Liver (tissue), 9 donors: ENCODE data around the gene AMOTL1. TPM values are rescaled to one million over a fixed set of nuclear protein-coding genes. Genes with fewer than 3 reads are reported as not detected.

Experiments used
- DNase-seq: peaks from one replicate; pipeline ENCODE4 v3.0.0-alpha.2; 2017; ENCODE audit warnings: low spot score
- H3K27ac ChIP-seq, 2 donors: one replicate each; pipeline ENCODE4 v1.7.0; 2013; ENCODE audit warnings: inconsistent platforms in 2 of 2, low read length in 2 of 2, control low read depth in 1 of 2, low read depth in 1 of 2, mild to moderate bottlenecking in 1 of 2
- H3K27me3 ChIP-seq, 4 donors: one replicate each; pipeline versions ENCODE4 v1.6.1 to v1.7.0; 2013; ENCODE audit warnings: low read length in 3 of 4, inconsistent platforms in 1 of 4, mild to moderate bottlenecking in 1 of 4, moderate library complexity in 1 of 4; ENCODE audit not compliant: control insufficient read depth in 4 of 4, insufficient read depth in 4 of 4
- H3K36me3 ChIP-seq, 4 donors: one replicate each; pipeline versions ENCODE4 v1.6.1 to v1.7.0; 2013; ENCODE audit warnings: low read length in 3 of 4, mild to moderate bottlenecking in 3 of 4, low read depth in 1 of 4, moderate library complexity in 1 of 4; ENCODE audit not compliant: control insufficient read depth in 4 of 4, insufficient read depth in 3 of 4
- H3K4me1 ChIP-seq, 4 donors: one replicate each; pipeline versions ENCODE4 v1.6.1 to v1.7.0; 2013; ENCODE audit warnings: low read length in 3 of 4, mild to moderate bottlenecking in 3 of 4, moderate library complexity in 1 of 4; ENCODE audit not compliant: control insufficient read depth in 4 of 4, insufficient read depth in 4 of 4
- H3K4me3 ChIP-seq, 3 donors: one replicate each; pipeline versions ENCODE4 v1.6.1 to v1.7.0; 2013; ENCODE audit warnings: low read length in 3 of 3, control low read depth in 1 of 3, low read depth in 1 of 3, mild to moderate bottlenecking in 1 of 3
- H3K9ac ChIP-seq, 2 donors: one replicate each; pipeline ENCODE4 v1.7.0; 2013; ENCODE audit warnings: low read length in 2 of 2, mild to moderate bottlenecking in 2 of 2, moderate library complexity in 2 of 2, control low read depth in 1 of 2, low read depth in 1 of 2
- H3K9me3 ChIP-seq, 4 donors: one replicate each; pipeline versions ENCODE4 v1.6.1 to v1.7.0; 2013; ENCODE audit warnings: low read length in 3 of 4; ENCODE audit not compliant: control insufficient read depth in 4 of 4
- CTCF ChIP-seq: fragments of 150-350 bp; IDR thresholded peaks from 2 replicates; pipeline ENCODE4 v1.5.1; 2017; ENCODE audit warnings: improper control_type of control experiment, low read depth, low read length; ENCODE audit not compliant: missing input control
- EGR1 ChIP-seq, 2 donors: IDR thresholded peaks; 2 replicates each; pipeline ENCODE4 v1.6.1; 2016 to 2018; ENCODE audit warnings: antibody characterized with exemption in 2 of 2, low read depth in 2 of 2
- FOXA1 ChIP-seq: IDR thresholded peaks from 2 replicates; pipeline ENCODE4 v1.6.1; 2016; ENCODE audit warnings: antibody characterized with exemption
- FOXA2 ChIP-seq: IDR thresholded peaks from 2 replicates; pipeline ENCODE4 v1.6.1; 2016; ENCODE audit warnings: antibody characterized with exemption
- GABPA ChIP-seq, 2 donors: IDR thresholded peaks in 1 of 2; conservative IDR thresholded peaks in 1 of 2; 2 replicates each; pipeline ENCODE4 v1.6.1; 2016; ENCODE audit warnings: antibody characterized with exemption in 2 of 2, mild to moderate bottlenecking in 1 of 2, moderate library complexity in 1 of 2
- HNF4A ChIP-seq, 2 donors: conservative IDR thresholded peaks; 2 replicates each; pipeline ENCODE4 v1.6.1; 2016; ENCODE audit warnings: antibody characterized with exemption in 2 of 2, mild to moderate bottlenecking in 2 of 2
- HNF4G ChIP-seq: IDR thresholded peaks from 2 replicates; pipeline ENCODE4 v1.6.1; 2016; ENCODE audit warnings: antibody characterized with exemption
- MAX ChIP-seq: IDR thresholded peaks from 2 replicates; pipeline ENCODE4 v1.6.1; 2016; ENCODE audit warnings: antibody characterized with exemption
- NR2F2 ChIP-seq: IDR thresholded peaks from 2 replicates; pipeline ENCODE4 v1.6.1; 2016; ENCODE audit warnings: antibody characterized with exemption
- RAD21 ChIP-seq, 2 donors: IDR thresholded peaks; 2 replicates each; pipeline ENCODE4 v1.6.1; 2016; ENCODE audit warnings: antibody characterized with exemption in 2 of 2, mild to moderate bottlenecking in 2 of 2
- REST ChIP-seq: IDR thresholded peaks from 2 replicates; pipeline ENCODE4 v1.6.1; 2016; ENCODE audit warnings: antibody characterized with exemption, mild to moderate bottlenecking
- RXRA ChIP-seq, 2 donors: IDR thresholded peaks; 2 replicates each; pipeline ENCODE4 v1.6.1; 2017 to 2018; ENCODE audit warnings: antibody characterized with exemption in 2 of 2, mild to moderate bottlenecking in 1 of 2
- SP1 ChIP-seq: IDR thresholded peaks from 2 replicates; pipeline ENCODE4 v1.6.1; 2018; ENCODE audit warnings: antibody characterized with exemption, mild to moderate bottlenecking
- TAF1 ChIP-seq: conservative IDR thresholded peaks from 2 replicates; pipeline ENCODE4 v1.6.1; 2016; ENCODE audit warnings: antibody characterized with exemption, mild to moderate bottlenecking
- YY1 ChIP-seq: IDR thresholded peaks from 2 replicates; pipeline ENCODE4 v1.6.1; 2016; ENCODE audit warnings: antibody characterized with exemption, mild to moderate bottlenecking
- WGBS: extraction: QIAGEN DNeasy Blood & Tissue Kit; methylation state at CpG from one replicate; pipeline ENCODE4 v1.1.7; 2013; 5-methylcytosine and 5-hydroxymethylcytosine counted together
- polyA plus RNA-seq, 2 donors: library from polyadenylated mRNA; stranded (reverse) in 1 of 2; unstranded in 1 of 2; fragments of 200-250 nt in 1 of 2; fragments of >200 nt in 1 of 2; fragmentation: Nextera tagmentation in 1 of 2; extraction: Ambion mirVana in 1 of 2; gene quantifications; one replicate each; pipeline versions ENCODE4 v1.2.1 to v1.2.3, GENCODE V29; 2013 to 2015
- total RNA-seq, 2 donors: library from RNA; depleted of rRNA; stranded (reverse); fragments of >200 nt; gene quantifications; one replicate each; pipeline ENCODE4 v1.2.3, GENCODE V29; 2014
- TF ChIP-seq, protein P1 (sequence below): IDR thresholded peaks from 2 replicates; pipeline ENCODE4 v1.6.1; 2016; ENCODE audit warnings: antibody characterized with exemption
- TF ChIP-seq, protein P2 (sequence below): IDR thresholded peaks from 2 replicates; pipeline ENCODE4 v1.6.1; 2016; ENCODE audit warnings: antibody characterized with exemption
- donor health status: healthy.
- donor health status: healthy.
- donor health status: healthy.
- donor health status: healthy.
- donor health status: healthy.

Gene AMOTL1
- total and polyA plus RNA-seq, 4 donors, result 2.2 to 29.5 (median 7.2) TPM

- no peak overlapping the region for H3K9ac ChIP-seq
- WGBS, result 87% methylated on average over 4 of the region's 4 CpGs
- DNase-seq, result no peak
- no peaks in the 10 kb centered on the region for H3K27me3 ChIP-seq
- H3K4me3 ChIP-seq, result no peak overlapping the region
- H3K9me3 ChIP-seq, result no peaks in the 10 kb centered on the region
- TF ChIP-seq SP1 (no peak), MAX (no peak), FOXA1 (no peak), REST (no peak), TAF1 (no peak), EGR1 (IDR thresholded peaks at IDR 0.05; ENCODE audit: low read depth in 2 of 2) (no peak), HNF4A (conservative IDR thresholded peaks at IDR 0.05) (no peak), RXRA (IDR thresholded peaks at IDR 0.05) (no peak)
- TF ChIP-seq, protein P1, sequence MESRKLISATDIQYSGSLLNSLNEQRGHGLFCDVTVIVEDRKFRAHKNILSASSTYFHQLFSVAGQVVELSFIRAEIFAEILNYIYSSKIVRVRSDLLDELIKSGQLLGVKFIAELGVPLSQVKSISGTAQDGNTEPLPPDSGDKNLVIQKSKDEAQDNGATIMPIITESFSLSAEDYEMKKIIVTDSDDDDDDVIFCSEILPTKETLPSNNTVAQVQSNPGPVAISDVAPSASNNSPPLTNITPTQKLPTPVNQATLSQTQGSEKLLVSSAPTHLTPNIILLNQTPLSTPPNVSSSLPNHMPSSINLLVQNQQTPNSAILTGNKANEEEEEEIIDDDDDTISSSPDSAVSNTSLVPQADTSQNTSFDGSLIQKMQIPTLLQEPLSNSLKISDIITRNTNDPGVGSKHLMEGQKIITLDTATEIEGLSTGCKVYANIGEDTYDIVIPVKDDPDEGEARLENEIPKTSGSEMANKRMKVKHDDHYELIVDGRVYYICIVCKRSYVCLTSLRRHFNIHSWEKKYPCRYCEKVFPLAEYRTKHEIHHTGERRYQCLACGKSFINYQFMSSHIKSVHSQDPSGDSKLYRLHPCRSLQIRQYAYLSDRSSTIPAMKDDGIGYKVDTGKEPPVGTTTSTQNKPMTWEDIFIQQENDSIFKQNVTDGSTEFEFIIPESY, result no peak
- TF ChIP-seq, protein P2, sequence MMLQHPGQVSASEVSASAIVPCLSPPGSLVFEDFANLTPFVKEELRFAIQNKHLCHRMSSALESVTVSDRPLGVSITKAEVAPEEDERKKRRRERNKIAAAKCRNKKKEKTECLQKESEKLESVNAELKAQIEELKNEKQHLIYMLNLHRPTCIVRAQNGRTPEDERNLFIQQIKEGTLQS, result no peak
- H3K27ac ChIP-seq, result no peak overlapping the region
- H3K4me1 ChIP-seq, result peaks cover 0 to 2% (median 0%) of the 10 kb centered on the region in 4 donors
- no peaks in the 10 kb centered on the region for H3K36me3 ChIP-seq
Observed at GRCh38 chr11:94909371-94909820, 141.2 kb downstream of the AMOTL1 start.

DNA sequence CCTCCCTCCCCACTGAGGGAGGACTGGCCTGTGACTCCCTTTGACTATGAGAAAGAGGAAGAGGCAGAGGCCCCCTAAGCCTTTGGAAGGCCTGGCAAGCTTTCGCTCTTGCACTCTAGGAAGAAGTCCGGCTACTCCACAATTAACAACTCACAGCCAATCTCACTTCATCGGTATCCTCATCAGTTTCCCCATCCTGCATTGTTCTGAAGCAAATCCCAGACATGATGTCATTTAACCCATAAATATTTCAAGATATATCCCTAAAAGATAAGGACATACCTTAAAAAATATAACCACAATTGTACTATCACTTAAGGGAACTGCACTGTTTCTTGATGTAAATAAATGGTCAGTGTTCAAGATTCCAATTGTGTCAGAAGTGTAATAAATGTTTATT is 142.1 kb downstream of the AMOTL1 start:
- no peaks in the 10 kb centered on the region for H3K9me3 ChIP-seq
- H3K4me3 ChIP-seq, result no peak overlapping the region
- H3K36me3 ChIP-seq, result no peaks in the 10 kb centered on the region
- no peak for DNase-seq
- WGBS, result 79% methylated on average over 3 of the region's 3 CpGs
- H3K27me3 ChIP-seq, result no peaks in the 10 kb centered on the region
- H3K4me1 ChIP-seq, result peaks cover 0 to 2% (median 0%) of the 10 kb centered on the region in 4 donors
- H3K9ac ChIP-seq, result no peak overlapping the region
- no peak overlapping the region for H3K27ac ChIP-seq
- TF ChIP-seq RAD21 (IDR thresholded peaks at IDR 0.05), result no peak
- no peak for TF ChIP-seq TAF1
- TF ChIP-seq, protein P1, result no peak
- no peak for TF ChIP-seq GABPA (IDR thresholded peaks at IDR 0.05 in 1 of 2, conservative IDR thresholded peaks at IDR 0.05 in 1 of 2)
- no peak for TF ChIP-seq FOXA2
- no peak for TF ChIP-seq MAX
- no peak for TF ChIP-seq CTCF
- no peak for TF ChIP-seq SP1
- no peak for TF ChIP-seq NR2F2
- TF ChIP-seq RXRA (IDR thresholded peaks at IDR 0.05), result no peak
- no peak for TF ChIP-seq REST
- no peak for TF ChIP-seq FOXA1
- no peak for TF ChIP-seq YY1
- no peak for TF ChIP-seq HNF4G
- TF ChIP-seq, protein P2, result no peak
